LNCaP clone FGC (cell line): ENCODE data around the gene HIGD2A.
A peak's percentile ranks its signal among the peaks of the same experiment; 100 is the strongest.

ENCODE experiments used
- DNase-seq: peaks from one replicate; pipeline ENCODE4 v3.0.0-alpha.2; 2011; ENCODE audit warnings: low read depth
- H3K4me3 ChIP-seq: 2 replicates; pipeline ENCODE4 v1.5.1; 2011; ENCODE audit warnings: mild to moderate bottlenecking, low read depth, low read length, control low read depth
- CTCF ChIP-seq: IDR thresholded peaks from 2 replicates; pipeline ENCODE4 v1.5.1; 2012; ENCODE audit warnings: mild to moderate bottlenecking; ENCODE audit not compliant: control insufficient read depth, insufficient read depth; ENCODE audit errors: extremely low read depth

The HIGD2A gene

GRCh38 chr5:176388444-176389134 lies at the start of gene HIGD2A, which contains the start of gene NOP16:
HIGD2A (plus strand) TSS chr5:176388751; CDS start chr5:176388820, 69 bp downstream.
NOP16 (minus strand) TSS chr5:176388598; CDS start chr5:176388539, 59 bp downstream.
- DNase-seq, result peak; percentile 97
- no peak for TF ChIP-seq CTCF
- H3K4me3 ChIP-seq, result peak within 1 kb of the TSS; percentile 94

- DNase-seq, result no peak
- H3K4me3 ChIP-seq, result no peak overlapping the region
These were observed 49.2 kb upstream of the HIGD2A start for GRCh38 chr5:176339304-176339703.

GRCh38 chr5:176341325-176342157 lies 47.0 kb upstream of the HIGD2A start:
- TF ChIP-seq CTCF, result no peak
- no peak overlapping the region for H3K4me3 ChIP-seq
- DNase-seq, result no peak

More at GRCh38 chr5:176339304-176339703, 49.2 kb upstream of the HIGD2A start:
- TF ChIP-seq CTCF, result no peak

GRCh38 chr5:176342158-176342483 lies 46.4 kb upstream of the HIGD2A start:
- no peak for TF ChIP-seq CTCF
- DNase-seq, result no peak
- H3K4me3 ChIP-seq, result no peak overlapping the region

GRCh38 chr5:176342766-176343458 lies 45.6 kb upstream of the HIGD2A start:
- no peak for TF ChIP-seq CTCF
- DNase-seq, result no peak
- no peak overlapping the region for H3K4me3 ChIP-seq

GRCh38 chr5:176350416-176350815 lies 38.1 kb upstream of the HIGD2A start:
- no peak for DNase-seq
- no peak for TF ChIP-seq CTCF
- no peak overlapping the region for H3K4me3 ChIP-seq
